H7 (cell line): ENCODE results near the gene FOXE1. TPM values are rescaled to one million over a fixed set of nuclear protein-coding genes. Genes with fewer than 3 reads are reported as not detected.

ENCODE experiments used
- DNase-seq: peaks from one replicate; pipeline ENCODE4 v3.0.0; 2012
- H3K27me3 ChIP-seq: 2 replicates; pipeline ENCODE4 v1.6.0; 2011; ENCODE audit warnings: mild to moderate bottlenecking, low read length; ENCODE audit not compliant: control insufficient read depth, insufficient read depth
- H3K36me3 ChIP-seq: replicated peaks from 2 replicates; pipeline ENCODE4 v1.5.1; 2011; ENCODE audit warnings: low read length; ENCODE audit not compliant: control insufficient read depth, insufficient read depth
- H3K4me3 ChIP-seq: 2 replicates; pipeline ENCODE4 v1.5.1; 2011; ENCODE audit warnings: low read depth, mild to moderate bottlenecking, control low read depth, low read length, moderate library complexity; ENCODE audit not compliant: insufficient read depth
- total RNA-seq: library from RNA; depleted of rRNA; stranded (reverse); fragments of >200 nt; shearing (Covaris generic); gene quantifications from 2 replicates; pipeline ENCODE4 v1.2.3, GENCODE V29; 2014

Gene FOXE1
- total RNA-seq, 1 experiment from 2014 or later: 0.14 TPM

- DNase-seq: no peak
- no peaks in the 10 kb centered on the region for H3K36me3 ChIP-seq
- peaks cover 25% of the 10 kb centered on the region for H3K27me3 ChIP-seq
- H3K4me3 ChIP-seq: no peak overlapping the region
These were observed 11.4 kb downstream of the FOXE1 start for GRCh38 chr9:97864396-97864795.

GRCh38 chr9:97866300-97866699, 13.3 kb downstream of the FOXE1 start:
- no peak for DNase-seq
- Histone ChIP-seq H3K27me3 (peaks cover 6% of the 10 kb centered on the region), H3K36me3 (no peaks in the 10 kb centered on the region)

GRCh38 chr9:97866848-97867247, 13.8 kb downstream of the FOXE1 start:
- no peaks in the 10 kb centered on the region for H3K36me3 ChIP-seq
- no peak for DNase-seq
- no peak overlapping the region for H3K4me3 ChIP-seq
- H3K27me3 ChIP-seq: peaks cover 2% of the 10 kb centered on the region

More at GRCh38 chr9:97866300-97866699, 13.3 kb downstream of the FOXE1 start:
- H3K4me3 ChIP-seq: no peak overlapping the region

GRCh38 chr9:97868859-97869258, 15.8 kb downstream of the FOXE1 start:
- Histone ChIP-seq H3K27me3 (no peaks in the 10 kb centered on the region), H3K36me3 (no peaks in the 10 kb centered on the region), H3K4me3 (no peak overlapping the region)
- DNase-seq: no peak

- no peak for DNase-seq
- Histone ChIP-seq H3K4me3 (no peak overlapping the region), H3K27me3 (0 out of 2 replicates have a peak, but pooled peaks cover 1% of the 10 kb centered on the region), H3K36me3 (no peaks in the 10 kb centered on the region)
These were observed 20.4 kb downstream of the FOXE1 start for GRCh38 chr9:97873425-97873824.

- no peak overlapping the region for H3K4me3 ChIP-seq
- H3K36me3 ChIP-seq: no peaks in the 10 kb centered on the region
- H3K27me3 ChIP-seq: 0 out of 2 replicates have a peak, but pooled peaks cover 1% of the 10 kb centered on the region
- DNase-seq: no peak
These were observed 20.9 kb downstream of the FOXE1 start for GRCh38 chr9:97873882-97874281.

GRCh38 chr9:97874624-97875023, 21.6 kb downstream of the FOXE1 start:
- DNase-seq: no peak
- H3K27me3 ChIP-seq: 0 out of 2 replicates have a peak, but pooled peaks cover 1% of the 10 kb centered on the region
- no peaks in the 10 kb centered on the region for H3K36me3 ChIP-seq
- no peak overlapping the region for H3K4me3 ChIP-seq

- Histone ChIP-seq H3K27me3 (0 out of 2 replicates have a peak, but pooled peaks cover 1% of the 10 kb centered on the region), H3K36me3 (no peaks in the 10 kb centered on the region), H3K4me3 (no peak overlapping the region)
- no peak for DNase-seq
These were observed 22.1 kb downstream of the FOXE1 start for GRCh38 chr9:97875111-97875510.

- 0 out of 2 replicates have a peak, but pooled peaks cover 1% of the 10 kb centered on the region for H3K27me3 ChIP-seq
- no peak overlapping the region for H3K4me3 ChIP-seq
- no peaks in the 10 kb centered on the region for H3K36me3 ChIP-seq
- no peak for DNase-seq
These were observed 23.0 kb downstream of the FOXE1 start for GRCh38 chr9:97876061-97876460.

GRCh38 chr9:97880336-97880735, 27.3 kb downstream of the FOXE1 start:
- no peak for DNase-seq

GRCh38 chr9:97889941-97890887, 37.2 kb downstream of the FOXE1 start:
- Histone ChIP-seq H3K36me3 (no peaks in the 10 kb centered on the region), H3K27me3 (no peaks in the 10 kb centered on the region; the same call in 1 of the 2 replicates)
- peak; percentile 80 for DNase-seq

More at GRCh38 chr9:97880336-97880735, 27.3 kb downstream of the FOXE1 start:
- no peaks in the 10 kb centered on the region for H3K27me3 ChIP-seq
- no peak overlapping the region for H3K4me3 ChIP-seq
- no peaks in the 10 kb centered on the region for H3K36me3 ChIP-seq

GRCh38 chr9:97891736-97892135, 38.7 kb downstream of the FOXE1 start:
- H3K36me3 ChIP-seq: no peaks in the 10 kb centered on the region
- H3K4me3 ChIP-seq: no peak overlapping the region
- no peaks in the 10 kb centered on the region; the same call in 1 of the 2 replicates for H3K27me3 ChIP-seq
- no peak for DNase-seq

More at GRCh38 chr9:97889941-97890887, 37.2 kb downstream of the FOXE1 start:
- no peak overlapping the region for H3K4me3 ChIP-seq

GRCh38 chr9:97892421-97892820, 39.4 kb downstream of the FOXE1 start:
- Histone ChIP-seq H3K4me3 (no peak overlapping the region), H3K36me3 (no peaks in the 10 kb centered on the region)

GRCh38 chr9:97895211-97895610, 42.2 kb downstream of the FOXE1 start:
- H3K36me3 ChIP-seq: no peaks in the 10 kb centered on the region
- no peak for DNase-seq
- H3K4me3 ChIP-seq: no peak overlapping the region
- H3K27me3 ChIP-seq: no peaks in the 10 kb centered on the region; the same call in 1 of the 2 replicates

More at GRCh38 chr9:97892421-97892820, 39.4 kb downstream of the FOXE1 start:
- H3K27me3 ChIP-seq: no peaks in the 10 kb centered on the region; the same call in 1 of the 2 replicates
- DNase-seq: no peak
